ENCODE measurements around the gene SF3B3.

SF3B3 gene

GRCh38 chr16:70480127-70481105 is 43.2 kb upstream of the SF3B3 start:
- peaks cover 77% of the 10 kb centered on the region for H3K4me1 ChIP-seq (ENCODE audit: low read length)
- no peak for TF ChIP-seq EZH2phosphoT487 (IDR thresholded peaks at IDR 0.05; ENCODE audit: low read depth)
- TF ChIP-seq, protein P1, sequence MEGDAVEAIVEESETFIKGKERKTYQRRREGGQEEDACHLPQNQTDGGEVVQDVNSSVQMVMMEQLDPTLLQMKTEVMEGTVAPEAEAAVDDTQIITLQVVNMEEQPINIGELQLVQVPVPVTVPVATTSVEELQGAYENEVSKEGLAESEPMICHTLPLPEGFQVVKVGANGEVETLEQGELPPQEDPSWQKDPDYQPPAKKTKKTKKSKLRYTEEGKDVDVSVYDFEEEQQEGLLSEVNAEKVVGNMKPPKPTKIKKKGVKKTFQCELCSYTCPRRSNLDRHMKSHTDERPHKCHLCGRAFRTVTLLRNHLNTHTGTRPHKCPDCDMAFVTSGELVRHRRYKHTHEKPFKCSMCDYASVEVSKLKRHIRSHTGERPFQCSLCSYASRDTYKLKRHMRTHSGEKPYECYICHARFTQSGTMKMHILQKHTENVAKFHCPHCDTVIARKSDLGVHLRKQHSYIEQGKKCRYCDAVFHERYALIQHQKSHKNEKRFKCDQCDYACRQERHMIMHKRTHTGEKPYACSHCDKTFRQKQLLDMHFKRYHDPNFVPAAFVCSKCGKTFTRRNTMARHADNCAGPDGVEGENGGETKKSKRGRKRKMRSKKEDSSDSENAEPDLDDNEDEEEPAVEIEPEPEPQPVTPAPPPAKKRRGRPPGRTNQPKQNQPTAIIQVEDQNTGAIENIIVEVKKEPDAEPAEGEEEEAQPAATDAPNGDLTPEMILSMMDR (IDR thresholded peaks at IDR 0.05; ENCODE audit: low read depth, low read length) = no peak
- H3K4me3 ChIP-seq (ENCODE audit: low read length) = no peak overlapping the region
- H3K4me2 ChIP-seq (ENCODE audit: low read length) = peak overlapping the region; percentile 10; the same call in 1 of the 2 replicates
- H4K20me1 ChIP-seq (ENCODE audit: insufficient read depth, low read length) = no peaks in the 10 kb centered on the region
- no peak overlapping the region for H2AFZ ChIP-seq (ENCODE audit: low read depth, low read length)
- no peaks in the 10 kb centered on the region for H3K27me3 ChIP-seq (ENCODE audit: low read depth, low read length)
- H3K27ac ChIP-seq (ENCODE audit: low read length) = no peak overlapping the region
- H3K9me3 ChIP-seq (ENCODE audit: insufficient read depth, low read length) = no peaks in the 10 kb centered on the region
- H3K9ac ChIP-seq (ENCODE audit: low read length) = no peak overlapping the region
- H3K79me2 ChIP-seq (ENCODE audit: low read length) = no peaks in the 10 kb centered on the region
- H3K36me3 ChIP-seq (replicated peaks; ENCODE audit: low read depth, low read length) = peaks cover 41% of the 10 kb centered on the region

DNA sequence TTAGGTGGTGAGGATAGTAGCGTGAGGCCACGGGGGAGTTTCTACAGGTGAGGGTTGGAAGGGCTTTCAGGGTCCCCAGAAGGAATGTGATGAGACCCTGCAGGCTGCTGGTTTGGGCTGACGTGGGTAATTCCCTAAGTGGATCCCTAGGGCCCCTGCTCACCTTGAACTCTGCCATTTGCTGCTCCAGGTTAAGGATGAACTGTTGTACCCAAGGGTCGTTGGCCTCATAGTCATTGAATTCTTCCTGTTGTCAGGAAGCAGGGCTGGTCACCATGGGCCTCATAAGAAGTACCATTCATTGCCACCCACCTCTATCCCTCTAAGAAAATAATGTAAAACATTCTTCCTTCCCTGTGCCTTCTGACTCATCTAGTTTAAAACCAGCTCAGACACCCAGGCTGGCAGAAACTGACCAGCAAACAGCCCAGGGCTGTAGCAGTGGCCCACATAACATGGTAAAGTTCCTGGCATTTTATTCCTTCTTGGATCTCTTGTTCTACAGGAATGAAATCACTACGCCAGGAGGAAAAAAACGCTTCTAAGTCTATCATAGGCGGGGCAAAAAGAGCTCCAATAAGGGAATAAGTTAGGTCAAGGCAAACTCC is 41.6 kb upstream of the SF3B3 start:
- H3K36me3 ChIP-seq (replicated peaks; ENCODE audit: low read depth, low read length) = peaks cover 38% of the 10 kb centered on the region
- no peaks in the 10 kb centered on the region for H4K20me1 ChIP-seq (ENCODE audit: insufficient read depth, low read length)
- H3K27me3 ChIP-seq (ENCODE audit: low read depth, low read length) = no peaks in the 10 kb centered on the region
- no peaks in the 10 kb centered on the region for H3K9me3 ChIP-seq (ENCODE audit: insufficient read depth, low read length)
- H3K79me2 ChIP-seq (ENCODE audit: low read length) = no peaks in the 10 kb centered on the region
- TF ChIP-seq, protein P1 (IDR thresholded peaks at IDR 0.05; ENCODE audit: low read depth, low read length) = no peak
- TF ChIP-seq EZH2phosphoT487 (IDR thresholded peaks at IDR 0.05; ENCODE audit: low read depth) = no peak
- H3K27ac ChIP-seq (ENCODE audit: low read length) = no peak overlapping the region
- H3K4me1 ChIP-seq (ENCODE audit: low read length) = peaks cover 63% of the 10 kb centered on the region
- H3K4me3 ChIP-seq (ENCODE audit: low read length) = no peak overlapping the region
- H2AFZ ChIP-seq (ENCODE audit: low read depth, low read length) = no peak overlapping the region
- no peak overlapping the region for H3K9ac ChIP-seq (ENCODE audit: low read length)
- no peak overlapping the region for H3K4me2 ChIP-seq (ENCODE audit: low read length)

- H3K27me3 ChIP-seq (ENCODE audit: low read depth, low read length) = no peaks in the 10 kb centered on the region
- H4K20me1 ChIP-seq (ENCODE audit: insufficient read depth, low read length) = no peaks in the 10 kb centered on the region
- peaks cover 38% of the 10 kb centered on the region for H3K36me3 ChIP-seq (replicated peaks; ENCODE audit: low read depth, low read length)
Observed at GRCh38 chr16:70482624-70483023, 41.0 kb upstream of the SF3B3 start.

More at GRCh38 chr16:70482624-70483023, 41.0 kb upstream of the SF3B3 start:
- no peak for TF ChIP-seq EZH2phosphoT487 (IDR thresholded peaks at IDR 0.05; ENCODE audit: low read depth)
- TF ChIP-seq, protein P1 (IDR thresholded peaks at IDR 0.05; ENCODE audit: low read depth, low read length) = no peak
- Histone ChIP-seq H3K9me3 (ENCODE audit: insufficient read depth, low read length) (no peaks in the 10 kb centered on the region), H2AFZ (ENCODE audit: low read depth, low read length) (no peak overlapping the region), H3K79me2 (ENCODE audit: low read length) (no peaks in the 10 kb centered on the region), H3K4me3 (ENCODE audit: low read length) (no peak overlapping the region), H3K4me1 (ENCODE audit: low read length) (peaks cover 57% of the 10 kb centered on the region), H3K27ac (ENCODE audit: low read length) (no peak overlapping the region), H3K4me2 (ENCODE audit: low read length) (no peak overlapping the region), H3K9ac (ENCODE audit: low read length) (no peak overlapping the region)
